ENCODE results near the gene DDI1. TPM values are rescaled to one million over a fixed set of nuclear protein-coding genes. Genes with fewer than 3 reads are reported as not detected.
A peak's percentile ranks its signal among the peaks of the same experiment; 100 is the strongest.

DDI1 gene
- total RNA-seq, 1 donor, result not detected

GRCh38 chr11:104075706-104076105 is 39.3 kb downstream of the DDI1 start:
- DNase-seq (ENCODE audit: low read depth in 2 of 3, low spot score in 2 of 3), result peak in 1 of 3 donors; percentile 34

GRCh38 chr11:104076455-104076854 is 40.0 kb downstream of the DDI1 start:
- no peak for DNase-seq (ENCODE audit: low read depth in 2 of 3, low spot score in 2 of 3)

- DNase-seq (ENCODE audit: low read depth in 2 of 3, low spot score in 2 of 3), result peak in 1 of 3 donors; percentile 21
These were observed 41.8 kb downstream of the DDI1 start for GRCh38 chr11:104078245-104078644.

GRCh38 chr11:104078995-104079394 is 42.6 kb downstream of the DDI1 start:
- no peak for DNase-seq (ENCODE audit: low read depth in 2 of 3, low spot score in 2 of 3)

GRCh38 chr11:104086621-104087020 is 50.2 kb downstream of the DDI1 start:
- DNase-seq (ENCODE audit: low read depth in 2 of 3, low spot score in 2 of 3), result no peak

Other genes starting within 250 kb of the DDI1 start
- gene PDGFD, start 127.5 kb downstream of the DDI1 start, total RNA-seq, result 8.3 TPM